Mesothelial cell of epicardium (in vitro differentiated cells): ENCODE measurements around the gene ANAPC5. TPM values are rescaled to one million over a fixed set of nuclear protein-coding genes. Genes with fewer than 3 reads are reported as not detected.

Experiments
- DNase-seq, 2 experiments: peaks; one replicate each; pipeline ENCODE4 v3.0.0; 2021; ENCODE audit warnings: low spot score in 2 of 2; ENCODE audit not compliant: unreplicated experiment in 2 of 2
- H3K27ac Mint-ChIP-seq: 2 replicates; pipeline ENCODE4 v1.8.0; 2021; ENCODE audit warnings: mixed read lengths
- H3K27me3 Mint-ChIP-seq: 2 replicates; pipeline ENCODE4 v1.8.0; 2021; ENCODE audit warnings: low read depth, mixed read lengths
- H3K36me3 Mint-ChIP-seq: 2 replicates; pipeline ENCODE4 v1.8.0; 2021; ENCODE audit warnings: mixed read lengths
- H3K4me1 Mint-ChIP-seq: 2 replicates; pipeline ENCODE4 v1.8.0; 2021; ENCODE audit warnings: mixed read lengths
- H3K4me3 Mint-ChIP-seq: 2 replicates; pipeline ENCODE4 v1.8.0; 2021; ENCODE audit warnings: mild to moderate bottlenecking, moderate library complexity, mixed read lengths
- H3K9me3 Mint-ChIP-seq: 2 replicates; pipeline ENCODE4 v1.8.0; 2021; ENCODE audit warnings: mixed read lengths
- total RNA-seq: library from RNA; stranded (reverse); gene quantifications from 3 replicates; pipeline ENCODE4 v1.2.1, GENCODE V29; 2021
- TF ChIP-seq, protein P1 (sequence below): fragments of 200-600 bp; sonication (generic); IDR thresholded peaks from one replicate; pipeline ENCODE4 v1.5.0; 2021; ENCODE audit warnings: antibody characterized with exemption; ENCODE audit not compliant: unreplicated experiment

The ANAPC5 gene
- total RNA-seq, 1 donor from 2014 or later = 117 TPM

DNA sequence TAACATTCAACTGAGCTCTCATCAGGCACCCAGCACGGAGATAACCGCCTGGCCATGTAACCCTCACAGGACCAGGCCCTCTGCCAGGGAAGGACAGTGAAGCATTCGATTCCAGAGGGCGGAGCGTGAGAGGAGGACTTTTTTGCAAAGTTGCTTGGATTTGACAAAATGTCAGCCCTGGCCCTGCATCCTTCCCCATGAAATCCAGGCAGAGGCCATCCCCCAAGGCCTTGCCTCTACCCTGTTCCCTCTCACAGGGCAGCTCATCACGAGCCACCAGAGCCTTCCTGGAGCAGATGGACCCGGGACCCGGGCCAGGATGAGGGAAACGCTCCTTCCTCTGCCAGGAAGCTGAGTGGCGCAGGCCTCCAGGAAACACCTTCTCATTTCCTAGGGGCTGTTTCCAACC is 72.7 kb downstream of the ANAPC5 start:
- peaks cover 24% of the 10 kb centered on the region for H3K36me3 Mint-ChIP-seq
- H3K4me3 Mint-ChIP-seq = no peak overlapping the region
- H3K27ac Mint-ChIP-seq = peak overlapping the region; percentile 9
- TF ChIP-seq, protein P1, sequence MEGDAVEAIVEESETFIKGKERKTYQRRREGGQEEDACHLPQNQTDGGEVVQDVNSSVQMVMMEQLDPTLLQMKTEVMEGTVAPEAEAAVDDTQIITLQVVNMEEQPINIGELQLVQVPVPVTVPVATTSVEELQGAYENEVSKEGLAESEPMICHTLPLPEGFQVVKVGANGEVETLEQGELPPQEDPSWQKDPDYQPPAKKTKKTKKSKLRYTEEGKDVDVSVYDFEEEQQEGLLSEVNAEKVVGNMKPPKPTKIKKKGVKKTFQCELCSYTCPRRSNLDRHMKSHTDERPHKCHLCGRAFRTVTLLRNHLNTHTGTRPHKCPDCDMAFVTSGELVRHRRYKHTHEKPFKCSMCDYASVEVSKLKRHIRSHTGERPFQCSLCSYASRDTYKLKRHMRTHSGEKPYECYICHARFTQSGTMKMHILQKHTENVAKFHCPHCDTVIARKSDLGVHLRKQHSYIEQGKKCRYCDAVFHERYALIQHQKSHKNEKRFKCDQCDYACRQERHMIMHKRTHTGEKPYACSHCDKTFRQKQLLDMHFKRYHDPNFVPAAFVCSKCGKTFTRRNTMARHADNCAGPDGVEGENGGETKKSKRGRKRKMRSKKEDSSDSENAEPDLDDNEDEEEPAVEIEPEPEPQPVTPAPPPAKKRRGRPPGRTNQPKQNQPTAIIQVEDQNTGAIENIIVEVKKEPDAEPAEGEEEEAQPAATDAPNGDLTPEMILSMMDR = no peak
- no peaks in the 10 kb centered on the region for H3K4me1 Mint-ChIP-seq
- peaks cover 5% of the 10 kb centered on the region for H3K9me3 Mint-ChIP-seq
- DNase-seq = no peak
- H3K27me3 Mint-ChIP-seq = no peaks in the 10 kb centered on the region

DNA sequence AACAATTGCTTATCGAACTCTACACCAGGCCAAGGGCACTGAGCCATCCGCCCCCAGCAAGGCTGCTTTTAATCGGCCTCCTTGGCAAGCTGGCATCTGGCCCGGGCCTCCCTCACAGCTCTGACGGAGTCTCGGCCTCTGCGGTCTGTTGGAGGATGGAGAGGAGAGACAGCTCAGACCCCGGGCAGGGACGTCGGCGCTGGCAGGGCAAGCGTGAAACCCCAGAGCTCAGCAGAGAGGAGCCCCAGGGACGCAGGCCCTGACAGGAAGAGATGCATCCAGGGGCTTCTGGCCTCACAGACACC is 73.2 kb downstream of the ANAPC5 start:
- Mint-ChIP-seq H3K4me1 (no peaks in the 10 kb centered on the region), H3K4me3 (no peak overlapping the region), H3K36me3 (peaks cover 24% of the 10 kb centered on the region), H3K27ac (peak overlapping the region; percentile 9), H3K27me3 (no peaks in the 10 kb centered on the region), H3K9me3 (peaks cover 5% of the 10 kb centered on the region)
- no peak for DNase-seq
- TF ChIP-seq, protein P1 = no peak

DNA sequence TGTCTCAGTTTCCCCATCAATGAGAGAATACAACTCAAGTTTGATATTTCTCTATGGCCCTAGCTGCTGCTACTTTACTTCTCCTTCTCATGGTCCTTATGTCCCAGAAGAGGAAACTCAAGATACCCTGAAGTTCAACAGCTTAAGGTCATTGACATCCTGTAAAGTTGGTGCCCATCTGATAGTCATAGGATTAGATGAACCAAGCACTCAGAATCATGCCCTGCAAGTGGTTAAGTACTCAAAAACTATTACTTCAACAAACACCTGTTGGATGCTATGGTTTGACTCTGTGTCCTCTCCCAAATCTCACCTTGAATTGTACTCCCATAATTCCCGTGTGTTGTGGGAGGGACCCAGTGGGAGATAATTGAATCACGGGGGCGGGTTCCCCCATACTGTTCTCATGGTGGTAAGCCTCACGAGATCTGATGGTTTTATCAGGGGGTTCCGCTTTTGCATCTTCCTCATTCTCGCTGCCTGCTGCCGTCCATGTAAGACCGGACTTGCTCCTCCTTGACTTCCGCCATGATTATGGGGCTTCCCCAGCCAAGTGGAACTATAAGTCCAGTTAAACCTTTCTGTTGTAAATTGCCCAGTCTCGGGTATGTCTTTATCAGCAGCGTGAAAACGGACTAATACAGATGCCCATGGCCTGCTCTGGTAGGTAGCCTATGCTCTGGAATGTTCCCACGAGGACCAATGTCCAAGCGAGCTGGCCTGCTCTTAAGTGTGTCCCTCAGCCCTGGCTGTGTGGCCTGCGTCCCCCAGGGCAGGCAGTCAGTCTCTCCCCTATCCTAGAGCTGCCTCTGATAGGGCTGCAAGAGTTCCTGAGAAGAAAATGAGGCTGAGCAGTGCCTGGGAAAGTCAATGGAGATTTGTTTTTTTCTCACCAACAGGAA is 73.8 kb downstream of the ANAPC5 start:
- Mint-ChIP-seq H3K36me3 (peaks cover 29% of the 10 kb centered on the region), H3K4me1 (no peaks in the 10 kb centered on the region), H3K27ac (no peak overlapping the region), H3K27me3 (no peaks in the 10 kb centered on the region), H3K9me3 (peaks cover 5% of the 10 kb centered on the region), H3K4me3 (no peak overlapping the region)
- TF ChIP-seq, protein P1 = no peak
- no peak for DNase-seq

DNA sequence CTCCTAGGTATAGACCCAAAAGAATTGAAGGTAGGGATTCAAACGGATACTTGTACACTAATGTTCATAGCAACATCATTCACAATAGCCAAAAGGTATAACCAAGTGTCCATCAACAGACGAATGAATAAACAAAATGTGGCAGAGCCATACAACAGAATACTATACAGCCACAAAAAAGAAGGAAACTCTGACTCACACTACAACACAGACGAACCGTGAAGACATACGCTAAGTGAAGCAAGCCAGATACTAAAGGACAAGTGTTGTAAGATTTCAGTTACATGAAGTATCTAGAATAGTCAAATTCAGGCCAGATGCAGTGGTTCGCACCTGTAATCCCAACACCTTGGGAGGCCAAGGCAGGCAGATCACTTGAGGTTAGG is 74.8 kb downstream of the ANAPC5 start:
- TF ChIP-seq, protein P1 = no peak
- Mint-ChIP-seq H3K9me3 (peaks cover 5% of the 10 kb centered on the region), H3K27ac (no peak overlapping the region), H3K4me1 (no peaks in the 10 kb centered on the region), H3K36me3 (peaks cover 36% of the 10 kb centered on the region), H3K27me3 (no peaks in the 10 kb centered on the region), H3K4me3 (no peak overlapping the region)
- no peak for DNase-seq

DNA sequence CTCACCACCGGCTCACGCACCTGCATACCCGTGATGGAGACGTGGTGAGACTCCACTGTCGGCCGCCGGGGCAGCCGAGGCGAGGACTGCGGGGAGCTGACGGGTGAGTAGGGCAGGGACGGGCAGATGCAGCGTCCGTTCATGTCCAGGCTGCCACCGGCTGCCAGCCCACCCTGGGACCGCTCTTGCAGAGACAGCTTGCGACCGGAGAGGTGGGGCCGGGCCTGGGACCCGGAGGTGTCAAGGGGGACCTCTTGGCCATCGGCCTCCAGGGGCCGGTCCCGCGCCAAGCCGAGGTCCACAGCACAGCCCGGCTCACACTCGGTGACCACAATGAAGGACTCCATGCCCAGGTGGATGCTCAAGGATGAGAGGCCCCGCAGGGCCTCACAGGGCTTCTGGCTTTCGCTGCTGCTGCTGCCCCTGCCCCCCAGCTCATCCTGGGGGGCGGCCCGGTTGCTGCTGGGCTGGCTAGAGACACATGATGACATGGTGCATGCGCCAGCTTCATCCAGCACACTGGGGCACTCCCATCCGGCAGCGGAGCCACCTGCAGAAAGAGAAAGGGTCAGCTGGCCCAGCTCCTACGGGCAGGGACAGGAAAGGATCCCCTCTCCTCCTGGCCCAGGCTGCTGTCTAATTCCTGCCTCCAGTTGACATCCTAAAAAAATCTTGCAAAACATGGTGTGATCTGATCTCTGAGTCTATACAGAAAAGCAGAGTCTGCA is 78.0 kb downstream of the ANAPC5 start:
- TF ChIP-seq, protein P1 = no peak
- no peak overlapping the region for H3K4me3 Mint-ChIP-seq
- H3K4me1 Mint-ChIP-seq = no peaks in the 10 kb centered on the region
- no peak for DNase-seq
- no peak overlapping the region for H3K27ac Mint-ChIP-seq
- peaks cover 5% of the 10 kb centered on the region for H3K9me3 Mint-ChIP-seq
- no peaks in the 10 kb centered on the region for H3K27me3 Mint-ChIP-seq
- H3K36me3 Mint-ChIP-seq = peaks cover 41% of the 10 kb centered on the region
